Measurements from ENCODE around the gene MYO7A. TPM values are rescaled to one million over a fixed set of nuclear protein-coding genes. Genes with fewer than 3 reads are reported as not detected.

The MYO7A gene
- polyA plus RNA-seq, 1 experiment = not detected

DNA sequence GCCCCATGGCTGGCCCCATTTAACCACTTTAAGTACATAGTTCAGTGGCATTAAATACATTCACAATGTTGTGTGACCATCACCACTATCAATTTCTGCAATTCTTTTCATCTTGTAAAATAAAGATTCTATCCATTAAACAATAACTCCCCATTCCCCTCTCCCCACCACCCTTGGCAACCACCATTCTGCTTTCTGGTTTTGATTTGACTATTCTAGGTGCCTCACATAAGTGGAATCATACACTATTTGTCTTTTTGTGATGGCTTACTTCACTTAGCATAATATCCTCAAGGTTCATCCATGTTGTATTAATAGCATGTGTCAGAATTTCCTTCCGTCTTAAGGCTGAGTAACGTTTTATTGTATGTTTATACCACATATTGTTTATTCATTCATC lies 7.0 kb downstream of the MYO7A start:
- TF ChIP-seq, protein P1, sequence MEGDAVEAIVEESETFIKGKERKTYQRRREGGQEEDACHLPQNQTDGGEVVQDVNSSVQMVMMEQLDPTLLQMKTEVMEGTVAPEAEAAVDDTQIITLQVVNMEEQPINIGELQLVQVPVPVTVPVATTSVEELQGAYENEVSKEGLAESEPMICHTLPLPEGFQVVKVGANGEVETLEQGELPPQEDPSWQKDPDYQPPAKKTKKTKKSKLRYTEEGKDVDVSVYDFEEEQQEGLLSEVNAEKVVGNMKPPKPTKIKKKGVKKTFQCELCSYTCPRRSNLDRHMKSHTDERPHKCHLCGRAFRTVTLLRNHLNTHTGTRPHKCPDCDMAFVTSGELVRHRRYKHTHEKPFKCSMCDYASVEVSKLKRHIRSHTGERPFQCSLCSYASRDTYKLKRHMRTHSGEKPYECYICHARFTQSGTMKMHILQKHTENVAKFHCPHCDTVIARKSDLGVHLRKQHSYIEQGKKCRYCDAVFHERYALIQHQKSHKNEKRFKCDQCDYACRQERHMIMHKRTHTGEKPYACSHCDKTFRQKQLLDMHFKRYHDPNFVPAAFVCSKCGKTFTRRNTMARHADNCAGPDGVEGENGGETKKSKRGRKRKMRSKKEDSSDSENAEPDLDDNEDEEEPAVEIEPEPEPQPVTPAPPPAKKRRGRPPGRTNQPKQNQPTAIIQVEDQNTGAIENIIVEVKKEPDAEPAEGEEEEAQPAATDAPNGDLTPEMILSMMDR (IDR thresholded peaks at IDR 0.05; ENCODE audit: low read depth, low read length) = no peak
- ChIA-PET POLR2A (no interaction called here), CTCF (no interaction called here)
- Histone ChIP-seq H3K9me3 (ENCODE audit: control insufficient read depth, insufficient read depth, low read length) (peaks cover 4% of the 10 kb centered on the region; the same call in 1 of the 2 replicates), H3K4me3 (ENCODE audit: low read depth, low read length) (no peak overlapping the region), H3K27me3 (ENCODE audit: control insufficient read depth, insufficient read depth, low read length) (no peaks in the 10 kb centered on the region), H3K27ac (ENCODE audit: low read depth, low read length) (no peak overlapping the region)
- DNase-seq (ENCODE audit: low read depth, low spot score) = no peak

DNA sequence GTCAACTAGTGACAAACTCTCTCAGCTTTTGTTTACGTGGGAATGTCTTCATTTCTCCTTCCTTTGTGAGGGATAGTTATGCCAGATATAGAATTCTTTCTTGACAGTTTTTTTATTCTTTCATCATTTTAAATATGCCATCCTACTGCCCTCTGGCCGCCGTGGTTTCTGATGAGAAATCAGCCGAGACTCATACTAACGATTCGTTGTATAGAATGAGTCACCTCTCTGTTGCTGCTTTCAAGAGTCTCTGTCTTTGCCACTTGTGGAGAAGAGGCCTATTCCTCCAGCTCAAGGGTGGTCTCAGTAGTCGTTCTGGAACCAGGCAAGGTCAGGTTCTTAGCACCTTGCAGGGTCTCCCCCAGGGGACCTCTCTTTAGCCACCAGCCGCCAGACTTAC lies 8.0 kb downstream of the MYO7A start:
- peaks cover 4% of the 10 kb centered on the region; the same call in 1 of the 2 replicates for H3K9me3 ChIP-seq (ENCODE audit: control insufficient read depth, insufficient read depth, low read length)
- DNase-seq (ENCODE audit: low read depth, low spot score) = no peak
- H3K27me3 ChIP-seq (ENCODE audit: control insufficient read depth, insufficient read depth, low read length) = no peaks in the 10 kb centered on the region
- TF ChIP-seq, protein P1 (IDR thresholded peaks at IDR 0.05; ENCODE audit: low read depth, low read length) = no peak
- POLR2A ChIA-PET = no interaction called here
- CTCF ChIA-PET = interaction anchor here (1.1 to 1.6 kb wide), 3 partner anchors 9 to 412 kb away, joined by 3 to 6 read pairs (median 5); no protein-coding TSS in a partner anchor
- H3K27ac ChIP-seq (ENCODE audit: low read depth, low read length) = no peak overlapping the region
- no peak overlapping the region for H3K4me3 ChIP-seq (ENCODE audit: low read depth, low read length)

DNA sequence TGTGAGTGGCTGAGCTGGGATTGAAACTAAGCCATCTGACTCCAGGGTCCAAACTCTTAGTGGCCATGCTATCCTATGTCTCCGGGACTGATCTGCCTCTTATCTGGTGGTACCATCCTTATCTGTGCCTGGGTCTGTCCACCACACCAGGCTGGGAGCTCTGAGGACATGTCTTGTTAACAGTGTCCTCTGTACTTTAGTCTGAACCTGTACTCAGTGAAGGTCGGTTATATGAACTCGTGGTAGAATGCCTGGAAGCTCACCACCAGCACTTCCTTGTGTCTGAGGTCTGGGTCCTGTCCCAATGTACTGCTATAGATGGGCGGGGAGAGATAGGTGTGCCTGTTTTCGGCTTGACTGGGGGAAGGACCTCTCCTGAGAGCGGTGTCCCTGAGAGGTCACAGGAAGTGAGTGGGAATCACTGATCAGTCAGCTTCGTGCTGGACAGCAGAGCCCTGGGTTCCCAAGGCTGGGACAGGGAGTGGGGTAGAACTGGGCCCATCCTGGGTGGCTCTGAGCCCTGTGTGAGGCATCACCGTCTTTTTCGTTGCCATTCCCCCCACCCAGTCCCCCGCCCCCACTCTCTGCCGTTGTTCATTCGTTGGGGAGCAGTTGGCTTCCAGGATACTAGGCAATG lies 8.9 kb downstream of the MYO7A start:
- peaks cover 4% of the 10 kb centered on the region; the same call in 1 of the 2 replicates for H3K9me3 ChIP-seq (ENCODE audit: control insufficient read depth, insufficient read depth, low read length)
- DNase-seq (ENCODE audit: low read depth, low spot score) = no peak
- TF ChIP-seq, protein P1 (IDR thresholded peaks at IDR 0.05; ENCODE audit: low read depth, low read length) = no peak
- peaks cover 2% of the 10 kb centered on the region for H3K27me3 ChIP-seq (ENCODE audit: control insufficient read depth, insufficient read depth, low read length)
- ChIA-PET CTCF (interaction anchor here (1.1 to 1.6 kb wide), 3 partner anchors 10 to 412 kb away, joined by 3 to 6 read pairs (median 5); no protein-coding TSS in a partner anchor), POLR2A (no interaction called here)
- H3K27ac ChIP-seq (ENCODE audit: low read depth, low read length) = no peak overlapping the region
- no peak overlapping the region for H3K4me3 ChIP-seq (ENCODE audit: low read depth, low read length)

DNA sequence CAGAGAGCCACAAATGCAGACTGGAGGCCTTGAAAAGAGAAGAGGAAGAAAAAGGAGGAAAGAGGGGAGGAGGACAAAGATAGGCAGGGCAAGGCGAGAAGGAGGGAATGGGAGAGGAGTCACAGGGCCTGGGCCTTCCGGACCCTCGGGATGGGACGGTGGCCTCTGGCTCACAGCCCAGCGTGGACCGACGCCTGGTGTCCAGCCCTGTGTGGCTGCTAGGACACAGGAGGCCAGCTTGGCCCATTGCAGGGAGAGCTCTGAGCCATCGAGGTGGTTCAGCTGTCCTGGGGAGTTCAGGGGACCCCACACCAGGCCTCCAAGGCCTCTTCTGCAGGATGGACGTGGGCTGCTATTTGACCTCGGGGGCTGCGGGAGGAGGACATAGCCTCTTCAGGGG lies 9.4 kb downstream of the MYO7A start:
- ChIA-PET POLR2A (no interaction called here), CTCF (interaction anchor here (1.1 to 1.6 kb wide), 2 partner anchors 10 to 51 kb away, joined by 5 to 6 read pairs; no protein-coding TSS in a partner anchor)
- TF ChIP-seq, protein P1 (IDR thresholded peaks at IDR 0.05; ENCODE audit: low read depth, low read length) = no peak

DNA sequence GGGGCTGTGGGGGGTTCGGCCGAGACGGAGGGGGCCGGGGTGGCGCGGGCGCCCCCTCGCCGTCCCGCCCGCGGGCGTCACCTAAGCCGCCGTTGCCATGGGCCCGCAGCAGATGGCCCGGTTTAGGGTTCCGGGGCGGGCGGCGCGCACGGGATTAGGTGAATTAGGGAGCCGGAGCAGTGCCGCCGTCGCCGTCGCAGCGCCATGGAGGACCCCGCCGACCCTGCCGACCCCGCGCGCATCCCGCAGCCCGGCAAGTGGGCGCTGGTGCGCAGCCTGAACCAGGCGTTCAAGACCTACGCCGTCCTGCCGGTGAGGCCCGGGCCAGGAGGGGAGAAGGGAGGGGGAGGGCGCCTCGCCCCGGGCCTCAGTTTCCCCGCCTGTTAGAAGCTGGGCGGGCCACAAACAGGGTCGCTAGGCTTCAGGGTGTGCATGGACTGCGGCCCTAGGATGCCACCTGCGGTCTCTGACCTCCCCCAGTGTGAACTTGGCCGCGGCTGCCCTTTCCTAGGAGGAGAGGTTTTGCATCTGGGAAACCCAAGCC lies 10.1 kb downstream of the MYO7A start:
- Histone ChIP-seq H3K9me3 (ENCODE audit: control insufficient read depth, insufficient read depth, low read length) (no peaks in the 10 kb centered on the region; the same call in 1 of the 2 replicates), H3K4me3 (ENCODE audit: low read depth, low read length) (no peak overlapping the region), H3K27me3 (ENCODE audit: control insufficient read depth, insufficient read depth, low read length) (peaks cover 2% of the 10 kb centered on the region), H3K27ac (ENCODE audit: low read depth, low read length) (no peak overlapping the region)
- TF ChIP-seq, protein P1 (IDR thresholded peaks at IDR 0.05; ENCODE audit: low read depth, low read length) = no peak
- no peak for DNase-seq (ENCODE audit: low read depth, low spot score)
- ChIA-PET POLR2A (no interaction called here), CTCF (no interaction called here)

More for the DNA sequence above, 9.4 kb downstream of the MYO7A start:
- Histone ChIP-seq H3K9me3 (ENCODE audit: control insufficient read depth, insufficient read depth, low read length) (peaks cover 4% of the 10 kb centered on the region; the same call in 1 of the 2 replicates), H3K4me3 (ENCODE audit: low read depth, low read length) (no peak overlapping the region), H3K27me3 (ENCODE audit: control insufficient read depth, insufficient read depth, low read length) (peaks cover 2% of the 10 kb centered on the region), H3K27ac (ENCODE audit: low read depth, low read length) (no peak overlapping the region)
- no peak for DNase-seq (ENCODE audit: low read depth, low spot score)

Data from AG04450 (cell line).